Activated CD4-positive, alpha-beta T cell treated with anti-CD3 and anti-CD28 coated beads, Interleukin-2, Interleukin-6, amounts not matched to agents 100 ng/mL and 50 ng/mL, durations not matched to agents 16 hours and 8 hours (primary cell): ENCODE results near the gene DENND2D.

ENCODE experiments used
- DNase-seq: peaks from one replicate; pipeline ENCODE4 v3.0.0-alpha.2; 2020

Gene DENND2D

GRCh38 chr1:111199881-111200801 is at the start of gene DENND2D:
TSS of gene DENND2D (minus strand) at chr1:111200646. CDS start at chr1:111200459, 187 bp downstream.
- DNase-seq = peak; percentile 87

GRCh38 chr1:111249960-111250359 is 49.5 kb upstream of the DENND2D start:
- no peak for DNase-seq

GRCh38 chr1:111247125-111247838 is 46.8 kb upstream of the DENND2D start:
- DNase-seq = no peak

GRCh38 chr1:111242805-111243523 is 42.5 kb upstream of the DENND2D start:
- no peak for DNase-seq

GRCh38 chr1:111241797-111242196 is 41.4 kb upstream of the DENND2D start:
- DNase-seq = no peak

- no peak for DNase-seq
Observed at GRCh38 chr1:111238056-111238795, 37.8 kb upstream of the DENND2D start.

GRCh38 chr1:111236806-111237205 is 36.4 kb upstream of the DENND2D start:
- no peak for DNase-seq

- DNase-seq = no peak
Observed at GRCh38 chr1:111236379-111236778, 35.9 kb upstream of the DENND2D start.

GRCh38 chr1:111234866-111235265 is 34.4 kb upstream of the DENND2D start:
- no peak for DNase-seq

- no peak for DNase-seq
Observed at GRCh38 chr1:111234258-111234657, 33.8 kb upstream of the DENND2D start.

- no peak for DNase-seq
Observed at GRCh38 chr1:111232134-111232533, 31.7 kb upstream of the DENND2D start.

GRCh38 chr1:111228748-111229126 is 28.3 kb upstream of the DENND2D start:
- no peak for DNase-seq

- DNase-seq = no peak
Observed at GRCh38 chr1:111227851-111228747, 27.7 kb upstream of the DENND2D start.

GRCh38 chr1:111227434-111227833 is 27.0 kb upstream of the DENND2D start, which contains the start of gene CHI3L2:
TSS of gene CHI3L2 (plus strand) at chr1:111227713. CDS start at chr1:111227730, 17 bp downstream.
- DNase-seq = no peak

- no peak for DNase-seq
Observed at GRCh38 chr1:111225717-111226400, 25.4 kb upstream of the DENND2D start.

- DNase-seq = no peak
Observed at GRCh38 chr1:111225091-111225490, 24.6 kb upstream of the DENND2D start.

- no peak for DNase-seq
Observed at GRCh38 chr1:111223126-111223685, 22.8 kb upstream of the DENND2D start.

GRCh38 chr1:111222308-111223125 is 22.1 kb upstream of the DENND2D start:
- peak; percentile 88 for DNase-seq

- DNase-seq = peak; percentile 89
Observed at GRCh38 chr1:111221633-111222291, 21.3 kb upstream of the DENND2D start.
